IPS-15b (cell line): ENCODE results near the gene CNMD.
"Not testable (repeated sequence)": the region's sequence is repeated elsewhere in the genome, so short reads cannot be mapped to it uniquely, and the experiment has no call there.

Experiments used
- H3K27me3 ChIP-seq: one replicate; pipeline ENCODE4 v1.6.1; 2013; ENCODE audit warnings: low read length; ENCODE audit not compliant: control insufficient read depth, insufficient read depth
- H3K36me3 ChIP-seq: one replicate; pipeline ENCODE4 v1.6.1; 2013; ENCODE audit warnings: low read length; ENCODE audit not compliant: control insufficient read depth, insufficient read depth
- H3K4me1 ChIP-seq: one replicate; pipeline ENCODE4 v1.6.1; 2013; ENCODE audit warnings: mild to moderate bottlenecking, low read length; ENCODE audit not compliant: control insufficient read depth, insufficient read depth
- H3K4me3 ChIP-seq: one replicate; pipeline ENCODE4 v1.5.1; 2013; ENCODE audit warnings: low read depth, low read length
- H3K9ac ChIP-seq: one replicate; pipeline ENCODE4 v1.6.1; 2013; ENCODE audit warnings: low read depth, mild to moderate bottlenecking, low read length
- H3K9me3 ChIP-seq: one replicate; pipeline ENCODE4 v1.6.1; 2013; ENCODE audit warnings: mild to moderate bottlenecking, low read length; ENCODE audit not compliant: control insufficient read depth, insufficient read depth

Gene CNMD

DNA sequence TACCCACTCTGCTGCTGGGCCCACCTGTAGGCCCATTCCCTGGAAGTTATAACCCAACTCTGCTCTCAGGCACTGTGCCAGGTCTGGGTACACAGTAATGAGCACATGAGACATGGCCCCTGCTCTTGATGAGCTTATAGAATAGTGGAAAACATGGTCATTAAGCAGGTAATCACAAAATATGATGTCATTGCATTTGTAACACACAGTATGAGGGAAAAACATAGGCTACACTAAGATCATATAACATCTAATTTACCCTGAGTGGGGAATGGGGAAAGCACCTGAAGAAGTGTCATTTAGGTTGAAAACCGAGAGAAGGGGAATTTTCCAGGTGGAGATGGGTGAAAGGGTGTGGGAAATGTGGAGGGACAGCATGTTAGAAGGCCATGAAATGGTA, 3.9 kb upstream of the CNMD start:
- Histone ChIP-seq H3K9ac (no peak overlapping the region), H3K27me3 (no peaks in the 10 kb centered on the region), H3K36me3 (no peaks in the 10 kb centered on the region), H3K9me3 (no peaks in the 10 kb centered on the region), H3K4me1 (no peaks in the 10 kb centered on the region), H3K4me3 (no peak overlapping the region)

DNA sequence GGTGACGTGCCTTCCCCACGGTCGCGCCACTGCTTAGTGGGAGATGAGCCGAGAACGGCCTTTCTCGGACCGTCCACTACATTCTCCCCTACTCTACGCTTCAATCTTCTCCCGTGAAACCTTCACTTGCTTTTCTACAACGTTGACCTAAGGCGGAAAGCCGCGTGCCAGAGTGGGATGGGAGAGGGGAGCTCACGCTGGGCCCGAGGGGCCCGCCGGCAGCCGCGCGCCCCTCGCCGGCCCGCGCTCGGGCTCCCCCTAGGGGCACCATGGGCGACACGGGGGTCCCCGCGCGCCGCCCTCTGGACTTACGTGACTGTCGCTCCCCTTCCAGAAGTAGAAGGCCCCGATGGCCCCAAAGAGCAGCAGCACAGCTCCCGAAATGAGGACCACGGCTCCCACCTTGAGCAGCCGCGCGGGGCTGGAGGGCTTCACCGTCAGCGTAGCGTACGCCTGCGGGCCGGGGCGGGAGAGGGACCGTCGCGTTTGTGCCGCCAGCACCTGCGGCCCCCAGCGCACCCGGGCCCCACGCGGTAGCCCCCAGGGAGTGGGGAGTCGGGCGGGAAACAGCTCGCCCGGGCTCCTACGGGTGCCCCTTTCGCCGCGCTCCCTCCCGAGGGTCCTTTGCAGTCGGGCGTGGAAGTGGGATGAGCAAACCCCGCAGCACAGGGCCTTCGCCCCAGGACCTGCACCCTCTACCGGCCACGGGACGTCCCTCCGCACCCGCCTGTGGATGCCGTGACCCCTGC, 727 bp downstream of the CNMD start:
- H3K36me3 ChIP-seq: peaks cover 9% of the 10 kb centered on the region
- no peaks in the 10 kb centered on the region for H3K27me3 ChIP-seq
- peaks cover 12% of the 10 kb centered on the region for H3K4me1 ChIP-seq
- no peaks in the 10 kb centered on the region for H3K9me3 ChIP-seq
- peak overlapping the region; percentile 70 for H3K9ac ChIP-seq
- peak overlapping the region; percentile 76 for H3K4me3 ChIP-seq

DNA sequence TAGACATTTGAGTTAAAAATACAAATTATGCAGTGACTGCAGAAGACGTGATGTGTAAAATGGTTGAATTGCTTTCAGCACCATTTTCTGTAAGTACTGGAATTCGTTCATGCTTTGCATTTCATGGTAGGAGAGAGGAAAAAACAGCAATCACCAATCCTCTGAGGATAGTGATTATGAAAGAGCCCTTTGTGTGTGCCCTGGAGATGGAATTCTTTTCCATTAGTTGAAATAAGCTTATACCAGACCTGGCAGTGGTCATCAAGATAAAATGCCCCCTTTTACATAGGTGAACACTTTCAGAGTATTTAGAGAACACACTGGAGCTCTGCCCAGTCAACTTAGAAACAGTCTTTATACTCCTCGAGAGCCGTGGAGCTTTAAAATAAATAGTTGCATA, 1.7 kb downstream of the CNMD start:
- H3K4me3 ChIP-seq: peak overlapping the region; percentile 76
- peak overlapping the region; percentile 70 for H3K9ac ChIP-seq
- no peaks in the 10 kb centered on the region for H3K27me3 ChIP-seq

DNA sequence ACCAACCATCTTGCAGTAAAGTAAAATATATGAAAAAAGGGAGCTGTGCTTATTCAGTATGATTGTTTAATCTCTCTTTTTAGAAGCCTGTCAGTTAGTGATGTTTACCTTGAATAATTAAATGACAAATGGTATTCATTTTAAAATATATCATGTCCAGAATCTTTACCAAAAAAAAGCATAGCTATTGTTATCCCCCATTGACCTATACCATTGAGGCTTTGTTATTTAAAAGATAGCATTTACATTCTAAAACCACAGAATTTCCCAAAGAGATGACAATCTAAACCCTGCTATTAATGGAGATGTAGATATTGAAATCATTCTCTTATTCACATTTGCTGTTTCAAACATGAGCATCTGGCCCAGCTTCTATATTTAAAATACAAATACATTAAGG, 2.2 kb downstream of the CNMD start:
- H3K9me3 ChIP-seq: no peaks in the 10 kb centered on the region
- H3K4me1 ChIP-seq: peaks cover 12% of the 10 kb centered on the region
- no peaks in the 10 kb centered on the region for H3K27me3 ChIP-seq
- peak overlapping the region; percentile 33 for H3K4me3 ChIP-seq
- H3K9ac ChIP-seq: no peak overlapping the region
- H3K36me3 ChIP-seq: peaks cover 18% of the 10 kb centered on the region

More for the DNA sequence above, 1.7 kb downstream of the CNMD start:
- Histone ChIP-seq H3K36me3 (peaks cover 16% of the 10 kb centered on the region), H3K4me1 (peaks cover 12% of the 10 kb centered on the region), H3K9me3 (no peaks in the 10 kb centered on the region)

DNA sequence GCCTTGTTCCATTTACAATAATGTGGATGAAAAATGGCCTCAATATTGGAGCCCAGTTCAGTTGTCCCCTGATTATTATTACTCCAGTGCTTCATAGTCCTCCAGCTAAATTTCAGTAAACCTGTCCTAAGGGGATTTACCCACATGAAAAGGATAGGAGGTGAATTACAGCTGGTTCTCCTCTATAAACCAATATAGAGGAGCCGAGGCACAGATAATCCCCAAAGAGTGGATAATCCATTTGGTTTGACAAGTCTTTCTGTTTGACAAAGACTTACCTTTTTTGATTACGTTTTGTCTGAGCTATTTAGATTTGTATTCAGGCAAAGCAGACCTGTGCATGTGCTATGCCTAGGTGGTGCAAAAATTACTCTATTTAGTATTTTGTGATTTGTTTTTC, 2.7 kb downstream of the CNMD start:
- Histone ChIP-seq H3K4me1 (peaks cover 12% of the 10 kb centered on the region), H3K9ac (no peak overlapping the region), H3K27me3 (no peaks in the 10 kb centered on the region), H3K4me3 (no peak overlapping the region), H3K9me3 (no peaks in the 10 kb centered on the region), H3K36me3 (peaks cover 18% of the 10 kb centered on the region)

DNA sequence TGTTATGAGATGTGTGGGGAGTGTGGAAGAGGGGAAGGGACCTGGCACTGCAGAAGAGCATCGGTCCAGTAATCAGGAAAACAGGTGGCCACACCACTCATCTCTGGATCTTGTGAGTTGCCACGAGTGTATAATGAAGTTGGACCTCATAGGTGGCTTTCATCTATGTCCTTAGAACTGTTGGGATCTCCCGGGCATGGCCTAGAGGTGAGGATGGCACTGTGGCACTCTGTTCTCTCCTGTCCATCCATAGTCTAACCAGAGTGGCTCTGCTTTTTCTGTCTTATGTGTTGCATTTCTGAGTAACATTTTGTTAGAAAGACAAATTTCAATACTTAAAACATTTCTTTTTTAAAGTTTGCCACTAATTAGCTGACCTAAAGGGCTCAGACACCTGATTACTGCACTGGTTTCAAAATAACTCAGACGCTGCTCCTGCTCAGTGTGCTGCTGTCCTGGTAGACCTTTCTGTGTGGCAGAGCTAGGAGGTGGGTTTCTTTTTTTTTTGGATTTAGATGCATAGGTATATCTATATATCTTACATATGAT, 5.5 kb downstream of the CNMD start:
- Histone ChIP-seq H3K9ac (no peak overlapping the region), H3K9me3 (no peaks in the 10 kb centered on the region), H3K4me3 (no peak overlapping the region), H3K36me3 (peaks cover 26% of the 10 kb centered on the region), H3K27me3 (no peaks in the 10 kb centered on the region), H3K4me1 (peaks cover 15% of the 10 kb centered on the region)

DNA sequence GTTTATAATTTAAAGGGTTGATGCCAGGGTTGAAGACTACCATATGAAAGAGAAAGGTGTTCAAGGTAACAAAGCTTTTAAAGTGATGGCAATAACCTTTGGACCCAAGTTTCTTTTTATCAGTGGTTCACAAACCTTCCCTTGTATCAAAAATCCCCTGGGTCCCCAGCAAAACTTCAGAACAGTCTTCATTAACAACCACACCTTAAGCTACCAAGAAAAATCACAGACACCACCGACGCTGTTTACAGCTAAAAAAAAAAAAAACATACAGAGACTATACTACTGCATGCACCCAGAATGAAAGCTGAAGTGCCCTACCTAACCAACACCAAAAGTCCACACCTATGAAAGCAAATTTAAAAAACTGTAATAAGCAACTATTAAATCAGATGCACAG, 13.4 kb downstream of the CNMD start:
- Histone ChIP-seq H3K4me1 (peaks cover 3% of the 10 kb centered on the region), H3K4me3 (no peak overlapping the region), H3K27me3 (no peaks in the 10 kb centered on the region), H3K9me3 (peaks cover 11% of the 10 kb centered on the region), H3K9ac (no peak overlapping the region), H3K36me3 (peaks cover 32% of the 10 kb centered on the region)

DNA sequence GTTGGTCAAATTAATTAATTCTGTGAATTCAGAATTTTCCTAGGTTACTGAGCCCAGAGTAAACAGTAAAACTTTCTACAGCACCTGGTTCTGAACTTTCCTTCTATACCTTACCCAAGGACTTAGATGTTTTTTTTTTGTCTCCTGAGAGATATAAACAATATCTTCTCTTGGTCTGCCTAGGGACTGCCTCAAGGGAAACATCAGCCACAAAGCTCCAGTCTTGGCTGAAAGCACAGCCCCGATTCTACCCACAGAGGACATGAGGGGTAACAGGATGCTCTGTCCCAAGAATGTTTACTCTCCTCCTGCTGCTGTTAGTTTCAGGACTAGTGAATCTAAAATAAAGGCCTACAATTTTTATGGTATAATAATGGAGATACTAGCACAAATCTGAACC, 14.3 kb downstream of the CNMD start:
- Histone ChIP-seq H3K4me3 (no peak overlapping the region), H3K27me3 (no peaks in the 10 kb centered on the region), H3K9me3 (peaks cover 12% of the 10 kb centered on the region), H3K9ac (no peak overlapping the region), H3K36me3 (peaks cover 34% of the 10 kb centered on the region), H3K4me1 (peaks cover 3% of the 10 kb centered on the region)

DNA sequence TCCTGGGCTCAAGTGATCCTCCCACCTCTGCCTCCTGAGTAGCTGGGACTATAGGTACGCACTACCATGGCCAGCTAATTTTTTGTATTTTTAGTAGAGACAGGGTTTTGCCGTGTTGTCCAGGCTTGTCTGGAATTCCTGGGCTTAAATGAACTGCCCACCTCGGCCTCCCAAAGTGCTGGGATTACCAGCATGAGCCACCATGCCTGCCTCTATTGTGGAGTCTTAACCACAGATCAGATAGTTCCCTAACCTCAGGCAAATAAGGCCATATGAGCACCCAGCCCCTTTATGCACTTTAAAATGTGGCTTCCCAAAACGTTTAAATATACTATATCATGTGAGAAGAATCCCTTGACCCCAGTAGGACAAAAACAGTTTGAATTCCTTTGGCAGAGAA, 16.4 kb downstream of the CNMD start:
- Histone ChIP-seq H3K9ac (no peak overlapping the region), H3K36me3 (peaks cover 37% of the 10 kb centered on the region), H3K4me3 (no peak overlapping the region), H3K9me3 (peaks cover 12% of the 10 kb centered on the region), H3K27me3 (no peaks in the 10 kb centered on the region), H3K4me1 (no peaks in the 10 kb centered on the region)

DNA sequence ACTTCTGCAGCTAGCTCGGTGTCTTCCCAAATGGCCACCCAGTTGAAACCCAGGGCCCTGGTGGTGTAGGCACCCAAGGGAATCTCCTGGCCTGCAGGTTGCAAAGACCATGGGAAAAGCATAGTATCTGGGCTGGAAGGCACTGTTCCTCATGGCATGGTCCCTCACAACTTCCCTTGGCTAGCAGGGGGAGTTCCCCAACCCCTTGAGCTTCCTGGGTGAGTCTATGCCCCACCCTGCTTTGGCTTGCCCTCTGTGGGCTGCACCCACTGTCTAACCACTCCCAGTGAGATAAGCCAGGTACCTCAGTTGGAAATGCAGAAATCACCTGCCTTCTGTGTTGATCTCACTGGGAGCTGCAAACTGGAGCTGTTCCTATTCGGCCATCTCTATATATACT, 18.3 kb downstream of the CNMD start:
- H3K27me3 ChIP-seq: not testable (repeated sequence)

DNA sequence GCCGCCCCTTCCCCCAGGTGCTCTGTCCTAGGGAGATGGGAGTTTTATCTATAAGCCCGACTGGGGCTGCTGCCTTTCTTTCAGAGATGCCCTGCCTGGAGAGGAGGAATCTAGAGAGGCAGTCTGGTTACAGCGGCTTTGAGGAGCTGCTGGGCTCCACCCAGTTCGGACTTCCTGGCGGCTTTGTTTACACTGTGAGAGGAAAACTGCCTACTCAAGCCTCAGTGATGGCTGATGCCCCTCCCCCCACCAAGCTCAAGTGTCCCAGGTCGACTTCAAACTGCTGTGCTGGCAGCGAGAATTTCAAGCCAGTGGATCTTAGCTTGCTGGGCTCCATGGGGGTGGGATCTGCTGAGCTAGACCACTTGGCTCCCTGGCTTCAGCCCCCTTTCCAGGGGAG, 18.7 kb downstream of the CNMD start:
- Histone ChIP-seq H3K9me3 (peaks cover 12% of the 10 kb centered on the region), H3K36me3 (peaks cover 37% of the 10 kb centered on the region)
- H3K4me3 ChIP-seq, H3K4me1 ChIP-seq, H3K9ac ChIP-seq, H3K27me3 ChIP-seq: not testable (repeated sequence)

More for the DNA sequence above, 18.3 kb downstream of the CNMD start:
- H3K4me3 ChIP-seq, H3K9ac ChIP-seq, H3K4me1 ChIP-seq: not testable (repeated sequence)
- Histone ChIP-seq H3K36me3 (peaks cover 37% of the 10 kb centered on the region), H3K9me3 (peaks cover 12% of the 10 kb centered on the region)

DNA sequence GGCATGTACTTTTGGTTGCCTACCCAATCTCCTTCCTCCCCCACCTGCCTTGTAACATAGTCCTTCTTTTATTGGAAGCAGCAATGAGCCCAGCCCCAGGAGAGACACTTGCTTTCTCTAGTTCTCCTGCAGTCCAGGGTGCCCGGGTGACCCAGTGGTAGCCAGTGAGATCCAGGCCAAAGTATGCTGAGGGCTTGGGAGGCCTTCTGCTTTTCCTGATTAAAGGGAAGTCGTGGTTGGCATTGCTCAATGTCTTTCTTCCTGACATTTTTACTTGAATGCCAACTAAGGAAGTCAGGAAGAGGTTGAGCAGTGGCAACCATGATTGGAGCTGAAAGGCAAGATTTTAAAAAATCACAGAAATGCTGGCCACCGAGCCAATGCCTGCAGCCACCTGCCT, 25.7 kb downstream of the CNMD start:
- Histone ChIP-seq H3K4me1 (no peaks in the 10 kb centered on the region), H3K9ac (no peak overlapping the region)

More for the DNA sequence above, 25.7 kb downstream of the CNMD start:
- Histone ChIP-seq H3K27me3 (no peaks in the 10 kb centered on the region), H3K36me3 (peaks cover 7% of the 10 kb centered on the region), H3K9me3 (no peaks in the 10 kb centered on the region), H3K4me3 (no peak overlapping the region)
